ENCODE results near the gene TMEM51. TPM values are rescaled to one million over a fixed set of nuclear protein-coding genes. Genes with fewer than 3 reads are reported as not detected.

TMEM51 gene
- total and polyA plus RNA-seq, 2 of the 13 experiments (the other 11 are each of a cell fraction or from before 2014, with no cell fraction given): 12.2 to 22.3 TPM

GRCh38 chr1:15115542-15116330, 37.8 kb upstream of the TMEM51 start:
- no peaks in the 10 kb centered on the region for H3K79me2 ChIP-seq (ENCODE audit: insufficient read depth, low read length)
- intact Hi-C loops (cut with micrococcal nuclease; ENCODE audit: unreplicated experiment): no loop called here
- no peak overlapping the region for H3K4me3 ChIP-seq (replicated peaks in 1 of 3; ENCODE audit: insufficient read depth in 1 of 3, low read depth in 2 of 3, low read length in 3 of 3)
- H3K27me3 ChIP-seq (ENCODE audit: control insufficient read depth in 1 of 2, insufficient read depth in 2 of 2, low read length in 2 of 2): no peaks in the 10 kb centered on the region
- ATAC-seq (no peak), DNase-seq (ENCODE audit: low spot score) (no peak), FAIRE-seq (no peak)
- H3K27ac ChIP-seq (ENCODE audit: extremely low read length, insufficient read depth, low read length): no peak overlapping the region
- BruUV-seq (replicated peaks): no TSS peak
- CTCF ChIA-PET (ENCODE audit: low intra/inter-chr PET ratio, low total read pairs): no interaction called here
- no peaks in the 10 kb centered on the region for H3K9me3 ChIP-seq (ENCODE audit: low read length)
- TF ChIP-seq ZNF644 (CRISPR knock-in tag; IDR thresholded peaks at IDR 0.05; ENCODE audit: low read depth) (no peak), ZNF792 (CRISPR knock-in tag; IDR thresholded peaks at IDR 0.05) (no peak), CREB1 (IDR thresholded peaks at IDR 0.05) (no peak), CREB1 (CRISPR knock-in tag; IDR thresholded peaks at IDR 0.05) (no peak)
- no peak overlapping the region for H2AFZ ChIP-seq (ENCODE audit: low read length)
- WGBS (ENCODE audit: low lambda C conversion rate): 85% methylated on average over 11 of the region's 15 CpGs
- in situ Hi-C loops (cut with HindIII; ENCODE audit: extremely low pct_ligation_motif_present, low pct_unique_long_range_greater_than_20kb): no loop called here
- peaks cover 4% of the 10 kb centered on the region; the same call in 1 of the 2 replicates for H4K20me1 ChIP-seq (ENCODE audit: insufficient read depth, low read length)
- peaks cover 4 to 12% of the 10 kb centered on the region in 2 experiments; a peak in 3 of 5 replicates for H3K36me3 ChIP-seq (replicated peaks in 1 of 2; ENCODE audit: control insufficient read depth in 1 of 2, insufficient read depth in 2 of 2, low read length in 2 of 2)
- peaks cover 14% of the 10 kb centered on the region for H3K4me1 ChIP-seq (ENCODE audit: insufficient read depth, low read length)
- no peak overlapping the region for H3K4me2 ChIP-seq (ENCODE audit: low read depth, low read length)
- no peak overlapping the region for H3K9ac ChIP-seq (ENCODE audit: insufficient read depth, low read depth, low read length)
- POLR2A ChIA-PET: no interaction called here

GRCh38 chr1:15116966-15117365, 36.6 kb upstream of the TMEM51 start:
- WGBS (ENCODE audit: low lambda C conversion rate): 47% methylated on average over 4 of the region's 5 CpGs
- ChIA-PET POLR2A (no interaction called here), CTCF (ENCODE audit: low intra/inter-chr PET ratio, low total read pairs) (no interaction called here)
- Histone ChIP-seq H3K27ac (ENCODE audit: extremely low read length, insufficient read depth, low read length) (no peak overlapping the region), H3K27me3 (ENCODE audit: control insufficient read depth in 1 of 2, insufficient read depth in 2 of 2, low read length in 2 of 2) (no peaks in the 10 kb centered on the region), H3K4me3 (replicated peaks in 1 of 3; ENCODE audit: insufficient read depth in 1 of 3, low read depth in 2 of 3, low read length in 3 of 3) (no peak overlapping the region), H4K20me1 (ENCODE audit: insufficient read depth, low read length) (peaks cover 4% of the 10 kb centered on the region; the same call in 1 of the 2 replicates), H2AFZ (ENCODE audit: low read length) (no peak overlapping the region), H3K9me3 (ENCODE audit: low read length) (no peaks in the 10 kb centered on the region), H3K9ac (ENCODE audit: insufficient read depth, low read depth, low read length) (no peak overlapping the region), H3K79me2 (ENCODE audit: insufficient read depth, low read length) (no peaks in the 10 kb centered on the region), H3K4me1 (ENCODE audit: insufficient read depth, low read length) (peaks cover 6% of the 10 kb centered on the region; the same call in 1 of the 2 replicates), H3K4me2 (ENCODE audit: low read depth, low read length) (no peak overlapping the region), H3K36me3 (replicated peaks in 1 of 2; ENCODE audit: control insufficient read depth in 1 of 2, insufficient read depth in 2 of 2, low read length in 2 of 2) (peaks cover 4 to 13% of the 10 kb centered on the region in 2 experiments; a peak in 3 of 5 replicates)
- intact Hi-C loops (cut with micrococcal nuclease; ENCODE audit: unreplicated experiment) (no loop called here), in situ Hi-C loops (cut with HindIII; ENCODE audit: extremely low pct_ligation_motif_present, low pct_unique_long_range_greater_than_20kb) (no loop called here)
- no peak for FAIRE-seq
- no peak for DNase-seq (ENCODE audit: low spot score)
- no peak for ATAC-seq
- no TSS peak for BruUV-seq (replicated peaks)
- no peak for TF ChIP-seq POLR2AphosphoS2 (IDR thresholded peaks at IDR 0.05; ENCODE audit: low read depth, low read length)
- TF ChIP-seq DR1 (CRISPR knock-in tag; IDR thresholded peaks at IDR 0.05): no peak
- TF ChIP-seq ZNF292 (CRISPR knock-in tag; IDR thresholded peaks at IDR 0.05; ENCODE audit: borderline replicate concordance, low read depth): no peak
- TF ChIP-seq EZH2 (conservative IDR thresholded peaks at IDR 0.05; ENCODE audit: low read depth, low read length): no peak
- TF ChIP-seq ZBTB43 (CRISPR knock-in tag; conservative IDR thresholded peaks at IDR 0.05): no peak
- TF ChIP-seq LRRFIP1 (CRISPR knock-in tag; conservative IDR thresholded peaks at IDR 0.05): no peak
- no peak for TF ChIP-seq HCFC1 (IDR thresholded peaks at IDR 0.05; ENCODE audit: low read depth, low read length)
- no peak for TF ChIP-seq SMAD1 (CRISPR knock-in tag; IDR thresholded peaks at IDR 0.05; ENCODE audit: borderline replicate concordance, low read depth)
- TF ChIP-seq ASH2L (IDR thresholded peaks at IDR 0.05; ENCODE audit: insufficient read length, low read depth, low read length): no peak
